ENCODE results near the gene ZNF608.

DNA sequence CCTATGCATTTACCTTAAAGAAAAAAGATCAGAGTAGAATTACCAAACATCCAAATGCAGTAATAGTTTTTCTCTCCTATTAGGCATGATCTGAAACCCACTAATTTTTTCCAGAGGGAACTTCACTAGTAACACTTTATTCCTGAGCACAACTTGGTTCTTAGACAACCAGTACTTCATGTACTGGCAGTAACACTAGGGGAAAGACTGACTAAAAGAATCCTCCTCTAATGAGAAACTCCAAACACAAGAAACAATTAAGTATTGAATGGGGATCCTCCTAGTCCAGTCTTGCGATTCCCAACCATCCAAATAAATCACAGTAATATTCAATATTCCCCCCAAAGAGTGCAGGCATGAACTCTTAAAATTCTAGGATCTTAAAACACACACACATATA lies 48.9 kb downstream of the ZNF608 start:
- TF ChIP-seq, protein P1, sequence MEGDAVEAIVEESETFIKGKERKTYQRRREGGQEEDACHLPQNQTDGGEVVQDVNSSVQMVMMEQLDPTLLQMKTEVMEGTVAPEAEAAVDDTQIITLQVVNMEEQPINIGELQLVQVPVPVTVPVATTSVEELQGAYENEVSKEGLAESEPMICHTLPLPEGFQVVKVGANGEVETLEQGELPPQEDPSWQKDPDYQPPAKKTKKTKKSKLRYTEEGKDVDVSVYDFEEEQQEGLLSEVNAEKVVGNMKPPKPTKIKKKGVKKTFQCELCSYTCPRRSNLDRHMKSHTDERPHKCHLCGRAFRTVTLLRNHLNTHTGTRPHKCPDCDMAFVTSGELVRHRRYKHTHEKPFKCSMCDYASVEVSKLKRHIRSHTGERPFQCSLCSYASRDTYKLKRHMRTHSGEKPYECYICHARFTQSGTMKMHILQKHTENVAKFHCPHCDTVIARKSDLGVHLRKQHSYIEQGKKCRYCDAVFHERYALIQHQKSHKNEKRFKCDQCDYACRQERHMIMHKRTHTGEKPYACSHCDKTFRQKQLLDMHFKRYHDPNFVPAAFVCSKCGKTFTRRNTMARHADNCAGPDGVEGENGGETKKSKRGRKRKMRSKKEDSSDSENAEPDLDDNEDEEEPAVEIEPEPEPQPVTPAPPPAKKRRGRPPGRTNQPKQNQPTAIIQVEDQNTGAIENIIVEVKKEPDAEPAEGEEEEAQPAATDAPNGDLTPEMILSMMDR (IDR thresholded peaks at IDR 0.05; ENCODE audit: poor library complexity): no peak
- no peak for TF ChIP-seq EZH2phosphoT487 (IDR thresholded peaks at IDR 0.05; ENCODE audit: low read depth, severe bottlenecking, unreplicated experiment)

Data from hepatocyte (in vitro differentiated cells).